Hepatocyte (in vitro differentiated cells): ENCODE measurements around the gene TMCC1.

Source experiments
- CTCF ChIP-seq: fragments of 200-600 bp; sonication (generic); IDR thresholded peaks from 2 replicates; pipeline ENCODE4 v1.5.1; 2016; ENCODE audit warnings: antibody characterized with exemption, mild to moderate bottlenecking; ENCODE audit not compliant: poor library complexity
- EZH2 ChIP-seq: fragments of 200-600 bp; sonication (generic); IDR thresholded peaks from 2 replicates; pipeline ENCODE4 v1.6.1; 2016; ENCODE audit warnings: antibody characterized with exemption, mild to moderate bottlenecking, borderline replicate concordance

- TF ChIP-seq CTCF = no peak
- TF ChIP-seq EZH2 = no peak
Measured at GRCh38 chr3:129878355-129878754, 15.2 kb downstream of the TMCC1 start.
